Natural killer cell (primary cell): Measurements from ENCODE around the gene SHKBP1. TPM values are rescaled to one million over a fixed set of nuclear protein-coding genes. Genes with fewer than 3 reads are reported as not detected.

Experiments used
- total RNA-seq, 4 donors: library from RNA; stranded (reverse); fragments of 120-200 nt in 1 of 4; gene quantifications; one replicate each; pipeline versions ENCODE4 v1.2.3 to v1.2.4, GENCODE V29; 2013 to 2022

Gene SHKBP1
- total RNA-seq, 3 donors from 2014 or later (not counting 1 experiment from before 2014, with no cell fraction given): 209 to 224 (median 209) TPM

Other genes with a start within 250 kb of the SHKBP1 start
- 10 to 100 TPM; 15.2 to 20.2 (median 16.1) TPM for gene C19orf47, start 228.5 kb upstream of the SHKBP1 start, total RNA-seq
- gene PLD3, start 228.2 kb upstream of the SHKBP1 start, total RNA-seq: 100 to 1,000 TPM; 107 to 140 (median 109) TPM
- under 1 TPM in 2 of 3 donors, not detected in 1; 0.14 to 0.29 TPM for gene HIPK4, start 186.7 kb upstream of the SHKBP1 start, total RNA-seq
- gene PRX, start 163.5 kb upstream of the SHKBP1 start, total RNA-seq: 1 to 10 TPM; 2.0 to 3.8 (median 3.7) TPM
- gene SERTAD1, start 150.9 kb upstream of the SHKBP1 start, total RNA-seq: 10 to 100 TPM; 31.2 to 53.5 (median 38.7) TPM
- gene SERTAD3, start 132.5 kb upstream of the SHKBP1 start, total RNA-seq: 100 to 1,000 TPM in 1 of 3 donors, 10 to 100 TPM in 2; 57.3 to 102 (median 83.3) TPM
- 10 to 100 TPM; 16.8 to 25.2 (median 18.3) TPM for gene BLVRB, start 111.1 kb upstream of the SHKBP1 start, total RNA-seq
- under 1 TPM; 0.16 to 0.63 (median 0.31) TPM for gene SPTBN4, start 109.9 kb upstream of the SHKBP1 start, total RNA-seq
- gene LTBP4, start 24.5 kb downstream of the SHKBP1 start, total RNA-seq: 100 to 1,000 TPM; 153 to 182 (median 157) TPM
- 10 to 100 TPM in 2 of 3 donors, 1 to 10 TPM in 1; 9.9 to 19.5 (median 10.2) TPM for gene NUMBL, start 113.8 kb downstream of the SHKBP1 start, total RNA-seq
- gene COQ8B, start 140.0 kb downstream of the SHKBP1 start, total RNA-seq: 10 to 100 TPM; 31.8 to 46.7 (median 39.6) TPM
- 10 to 100 TPM in 2 of 3 donors, 1 to 10 TPM in 1; 8.7 to 11.1 (median 11.0) TPM for gene ITPKC, start 140.2 kb downstream of the SHKBP1 start, total RNA-seq
- gene ACTMAP, start 173.6 kb downstream of the SHKBP1 start, total RNA-seq: 1 to 10 TPM; 5.9 to 9.6 (median 8.2) TPM
- 10 to 100 TPM; 56.2 to 65.9 (median 60.9) TPM for gene SNRPA, start 174.3 kb downstream of the SHKBP1 start, total RNA-seq
- gene MIA, start 198.6 kb downstream of the SHKBP1 start, total RNA-seq: not detected
- 10 to 100 TPM; 97.8 to 99.8 (median 98.6) TPM for gene RAB4B, start 201.4 kb downstream of the SHKBP1 start, total RNA-seq
- 100 to 1,000 TPM; 104 to 156 (median 151) TPM for gene EGLN2, start 222.3 kb downstream of the SHKBP1 start, total RNA-seq